HEK293 (cell line): ENCODE results near the gene FTCD.

ENCODE experiments used
- WT1 ChIP-seq: fragments of 450-650 bp; formaldehyde crosslinking; IDR thresholded peaks from 2 replicates; pipeline ENCODE4 v1.5.1; 2016; ENCODE audit warnings: missing biosample characterization, missing genetic modification characterization
- ZNF114 ChIP-seq: fragments of 450-650 bp; formaldehyde crosslinking; IDR thresholded peaks from 2 replicates; pipeline ENCODE4 v1.5.0; 2017; ENCODE audit warnings: missing biosample characterization, missing genetic modification characterization
- ZNF174 ChIP-seq: fragments of 450-650 bp; formaldehyde crosslinking; IDR thresholded peaks from 2 replicates; pipeline ENCODE4 v1.5.0; 2017; ENCODE audit warnings: missing biosample characterization, mild to moderate bottlenecking, missing genetic modification characterization
- ZNF24 ChIP-seq: fragments of 450-650 bp; formaldehyde crosslinking; IDR thresholded peaks from 2 replicates; pipeline ENCODE4 v1.5.1; 2016; ENCODE audit warnings: missing biosample characterization, missing genetic modification characterization
- ZNF274 ChIP-seq, 2 experiments: fragments of 200-500 bp in 1 of 2; fragments of 450-650 bp in 1 of 2; sonication (Bioruptor generic) in 1 of 2; formaldehyde crosslinking in 1 of 2; IDR thresholded peaks; 2 replicates each; pipeline versions ENCODE4 v1.5.1 to v1.6.1; 2014 to 2016; ENCODE audit warnings: borderline replicate concordance in 1 of 2, inconsistent platforms in 1 of 2, low read length in 1 of 2, missing biosample characterization in 1 of 2, missing genetic modification characterization in 1 of 2
- ZNF324 ChIP-seq: fragments of 450-650 bp; formaldehyde crosslinking; IDR thresholded peaks from 2 replicates; pipeline ENCODE4 v1.5.1; 2016; ENCODE audit warnings: missing biosample characterization, missing genetic modification characterization
- ZNF335 ChIP-seq: fragments of 450-650 bp; formaldehyde crosslinking; conservative IDR thresholded peaks from 2 replicates; pipeline ENCODE4 v1.5.1; 2016; ENCODE audit warnings: missing biosample characterization, missing genetic modification characterization
- ZNF350 ChIP-seq: fragments of 450-650 bp; formaldehyde crosslinking; IDR thresholded peaks from 2 replicates; pipeline ENCODE4 v1.5.0; 2017; ENCODE audit warnings: missing biosample characterization, mild to moderate bottlenecking, missing genetic modification characterization
- TF ChIP-seq, protein P1 (sequence below): fragments of 450-650 bp; formaldehyde crosslinking; IDR thresholded peaks from 2 replicates; pipeline ENCODE4 v1.5.1; 2016; ENCODE audit warnings: missing biosample characterization, missing genetic modification characterization
- TF ChIP-seq, protein P2 (sequence below): fragments of 450-650 bp; formaldehyde crosslinking; IDR thresholded peaks from 2 replicates; pipeline ENCODE4 v1.5.1; 2016; ENCODE audit warnings: missing biosample characterization, missing genetic modification characterization
- TF ChIP-seq, protein P3 (sequence below): fragments of 450-650 bp; formaldehyde crosslinking; IDR thresholded peaks from 2 replicates; pipeline ENCODE4 v1.5.1; 2016; ENCODE audit warnings: missing biosample characterization, missing genetic modification characterization, low read depth
- TF ChIP-seq, protein P4 (sequence below): fragments of 450-650 bp; formaldehyde crosslinking; IDR thresholded peaks from 2 replicates; pipeline ENCODE4 v1.5.1; 2016; ENCODE audit warnings: missing biosample characterization, missing genetic modification characterization
- TF ChIP-seq, protein P5 (sequence below): fragments of 450-650 bp; IDR thresholded peaks from 2 replicates; pipeline ENCODE4 v1.5.1; 2018; ENCODE audit warnings: missing biosample characterization, mild to moderate bottlenecking, missing genetic modification characterization

DNA sequence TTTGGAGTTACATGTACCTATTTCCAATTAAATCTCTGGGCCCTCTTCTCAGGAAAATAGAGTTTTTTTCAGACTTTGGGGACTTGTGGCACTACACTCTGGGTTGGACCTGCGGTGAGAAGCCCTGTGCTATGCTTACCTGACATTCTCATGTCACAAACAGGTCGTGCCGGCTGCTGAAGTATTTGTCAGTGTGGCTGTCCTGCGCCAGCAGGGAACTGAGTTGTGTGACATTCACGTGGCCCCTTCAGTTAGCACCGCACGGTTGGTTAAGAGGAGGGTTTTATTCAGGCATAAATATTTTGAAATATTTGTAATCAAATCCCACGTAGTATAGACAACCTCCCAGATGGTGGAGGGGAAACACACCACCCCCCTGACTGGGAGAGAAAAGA lies 63.8 kb downstream of the FTCD start:
- TF ChIP-seq ZNF350 (tag by site-specific recombination) (no peak), ZNF335 (tag by site-specific recombination) (no peak), ZNF174 (no peak), WT1 (no peak), ZNF114 (no peak), ZNF24 (tag by site-specific recombination) (no peak), ZNF274 (IDR thresholded peaks at IDR 0.05; ENCODE audit: low read length) (no peak), ZNF274 (tag by site-specific recombination; IDR thresholded peaks at IDR 0.05; ENCODE audit: borderline replicate concordance) (no peak), ZNF324 (tag by site-specific recombination) (no peak)
- TF ChIP-seq, protein P1, sequence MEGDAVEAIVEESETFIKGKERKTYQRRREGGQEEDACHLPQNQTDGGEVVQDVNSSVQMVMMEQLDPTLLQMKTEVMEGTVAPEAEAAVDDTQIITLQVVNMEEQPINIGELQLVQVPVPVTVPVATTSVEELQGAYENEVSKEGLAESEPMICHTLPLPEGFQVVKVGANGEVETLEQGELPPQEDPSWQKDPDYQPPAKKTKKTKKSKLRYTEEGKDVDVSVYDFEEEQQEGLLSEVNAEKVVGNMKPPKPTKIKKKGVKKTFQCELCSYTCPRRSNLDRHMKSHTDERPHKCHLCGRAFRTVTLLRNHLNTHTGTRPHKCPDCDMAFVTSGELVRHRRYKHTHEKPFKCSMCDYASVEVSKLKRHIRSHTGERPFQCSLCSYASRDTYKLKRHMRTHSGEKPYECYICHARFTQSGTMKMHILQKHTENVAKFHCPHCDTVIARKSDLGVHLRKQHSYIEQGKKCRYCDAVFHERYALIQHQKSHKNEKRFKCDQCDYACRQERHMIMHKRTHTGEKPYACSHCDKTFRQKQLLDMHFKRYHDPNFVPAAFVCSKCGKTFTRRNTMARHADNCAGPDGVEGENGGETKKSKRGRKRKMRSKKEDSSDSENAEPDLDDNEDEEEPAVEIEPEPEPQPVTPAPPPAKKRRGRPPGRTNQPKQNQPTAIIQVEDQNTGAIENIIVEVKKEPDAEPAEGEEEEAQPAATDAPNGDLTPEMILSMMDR = no peak
- TF ChIP-seq, protein P2, sequence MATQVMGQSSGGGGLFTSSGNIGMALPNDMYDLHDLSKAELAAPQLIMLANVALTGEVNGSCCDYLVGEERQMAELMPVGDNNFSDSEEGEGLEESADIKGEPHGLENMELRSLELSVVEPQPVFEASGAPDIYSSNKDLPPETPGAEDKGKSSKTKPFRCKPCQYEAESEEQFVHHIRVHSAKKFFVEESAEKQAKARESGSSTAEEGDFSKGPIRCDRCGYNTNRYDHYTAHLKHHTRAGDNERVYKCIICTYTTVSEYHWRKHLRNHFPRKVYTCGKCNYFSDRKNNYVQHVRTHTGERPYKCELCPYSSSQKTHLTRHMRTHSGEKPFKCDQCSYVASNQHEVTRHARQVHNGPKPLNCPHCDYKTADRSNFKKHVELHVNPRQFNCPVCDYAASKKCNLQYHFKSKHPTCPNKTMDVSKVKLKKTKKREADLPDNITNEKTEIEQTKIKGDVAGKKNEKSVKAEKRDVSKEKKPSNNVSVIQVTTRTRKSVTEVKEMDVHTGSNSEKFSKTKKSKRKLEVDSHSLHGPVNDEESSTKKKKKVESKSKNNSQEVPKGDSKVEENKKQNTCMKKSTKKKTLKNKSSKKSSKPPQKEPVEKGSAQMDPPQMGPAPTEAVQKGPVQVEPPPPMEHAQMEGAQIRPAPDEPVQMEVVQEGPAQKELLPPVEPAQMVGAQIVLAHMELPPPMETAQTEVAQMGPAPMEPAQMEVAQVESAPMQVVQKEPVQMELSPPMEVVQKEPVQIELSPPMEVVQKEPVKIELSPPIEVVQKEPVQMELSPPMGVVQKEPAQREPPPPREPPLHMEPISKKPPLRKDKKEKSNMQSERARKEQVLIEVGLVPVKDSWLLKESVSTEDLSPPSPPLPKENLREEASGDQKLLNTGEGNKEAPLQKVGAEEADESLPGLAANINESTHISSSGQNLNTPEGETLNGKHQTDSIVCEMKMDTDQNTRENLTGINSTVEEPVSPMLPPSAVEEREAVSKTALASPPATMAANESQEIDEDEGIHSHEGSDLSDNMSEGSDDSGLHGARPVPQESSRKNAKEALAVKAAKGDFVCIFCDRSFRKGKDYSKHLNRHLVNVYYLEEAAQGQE (tag by site-specific recombination) = no peak
- TF ChIP-seq, protein P3, sequence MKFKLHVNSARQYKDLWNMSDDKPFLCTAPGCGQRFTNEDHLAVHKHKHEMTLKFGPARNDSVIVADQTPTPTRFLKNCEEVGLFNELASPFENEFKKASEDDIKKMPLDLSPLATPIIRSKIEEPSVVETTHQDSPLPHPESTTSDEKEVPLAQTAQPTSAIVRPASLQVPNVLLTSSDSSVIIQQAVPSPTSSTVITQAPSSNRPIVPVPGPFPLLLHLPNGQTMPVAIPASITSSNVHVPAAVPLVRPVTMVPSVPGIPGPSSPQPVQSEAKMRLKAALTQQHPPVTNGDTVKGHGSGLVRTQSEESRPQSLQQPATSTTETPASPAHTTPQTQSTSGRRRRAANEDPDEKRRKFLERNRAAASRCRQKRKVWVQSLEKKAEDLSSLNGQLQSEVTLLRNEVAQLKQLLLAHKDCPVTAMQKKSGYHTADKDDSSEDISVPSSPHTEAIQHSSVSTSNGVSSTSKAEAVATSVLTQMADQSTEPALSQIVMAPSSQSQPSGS = no peak
- TF ChIP-seq, protein P4, sequence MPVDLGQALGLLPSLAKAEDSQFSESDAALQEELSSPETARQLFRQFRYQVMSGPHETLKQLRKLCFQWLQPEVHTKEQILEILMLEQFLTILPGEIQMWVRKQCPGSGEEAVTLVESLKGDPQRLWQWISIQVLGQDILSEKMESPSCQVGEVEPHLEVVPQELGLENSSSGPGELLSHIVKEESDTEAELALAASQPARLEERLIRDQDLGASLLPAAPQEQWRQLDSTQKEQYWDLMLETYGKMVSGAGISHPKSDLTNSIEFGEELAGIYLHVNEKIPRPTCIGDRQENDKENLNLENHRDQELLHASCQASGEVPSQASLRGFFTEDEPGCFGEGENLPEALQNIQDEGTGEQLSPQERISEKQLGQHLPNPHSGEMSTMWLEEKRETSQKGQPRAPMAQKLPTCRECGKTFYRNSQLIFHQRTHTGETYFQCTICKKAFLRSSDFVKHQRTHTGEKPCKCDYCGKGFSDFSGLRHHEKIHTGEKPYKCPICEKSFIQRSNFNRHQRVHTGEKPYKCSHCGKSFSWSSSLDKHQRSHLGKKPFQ = no peak
- TF ChIP-seq, protein P5, sequence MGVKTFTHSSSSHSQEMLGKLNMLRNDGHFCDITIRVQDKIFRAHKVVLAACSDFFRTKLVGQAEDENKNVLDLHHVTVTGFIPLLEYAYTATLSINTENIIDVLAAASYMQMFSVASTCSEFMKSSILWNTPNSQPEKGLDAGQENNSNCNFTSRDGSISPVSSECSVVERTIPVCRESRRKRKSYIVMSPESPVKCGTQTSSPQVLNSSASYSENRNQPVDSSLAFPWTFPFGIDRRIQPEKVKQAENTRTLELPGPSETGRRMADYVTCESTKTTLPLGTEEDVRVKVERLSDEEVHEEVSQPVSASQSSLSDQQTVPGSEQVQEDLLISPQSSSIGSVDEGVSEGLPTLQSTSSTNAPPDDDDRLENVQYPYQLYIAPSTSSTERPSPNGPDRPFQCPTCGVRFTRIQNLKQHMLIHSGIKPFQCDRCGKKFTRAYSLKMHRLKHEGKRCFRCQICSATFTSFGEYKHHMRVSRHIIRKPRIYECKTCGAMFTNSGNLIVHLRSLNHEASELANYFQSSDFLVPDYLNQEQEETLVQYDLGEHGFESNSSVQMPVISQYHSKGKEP (tag by site-specific recombination) = no peak
